HCT116 (cell line): ENCODE data around the gene CYTH2. TPM values are rescaled to one million over a fixed set of nuclear protein-coding genes. Genes with fewer than 3 reads are reported as not detected.

Experiments
- ATAC-seq: fragments of 200-7000 bp; cut with Tn5 transposase; 2 replicates; pipeline ENCODE4 v1.9.1; 2020; ENCODE audit warnings: mild to moderate bottlenecking, moderate library complexity
- BruUV-seq: library from RNA; stranded (reverse); fragments of 400-500 nt; replicated peaks from 2 replicates; lab custom pipeline; 2021; lab: Mats Ljungman, UMichigan
- CTCF ChIA-PET: fragments of 300-600 bp; sonication (Branson Sonifier 250); formaldehyde crosslinking; loops from one replicate; lab custom pipeline; 2021; ENCODE audit warnings: antibody characterized with exemption; lab: Charles Lee
- POLR2A ChIA-PET: fragments of 300-600, 350-600 bp; sonication (Branson Sonifier 250); formaldehyde crosslinking; loops from one replicate; lab custom pipeline; 2021; ENCODE audit warnings: antibody characterized with exemption; lab: Charles Lee
- RAD21 ChIA-PET, 2 experiments: fragments of 300-600 bp; sonication (Branson Sonifier 250); formaldehyde crosslinking; loops; one replicate each; lab custom pipeline; 2023; ENCODE audit warnings: low total read pairs in 2 of 2; ENCODE audit not compliant: uncharacterized antibody in 2 of 2, unreplicated experiment in 2 of 2, low non-redundant PET in 1 of 2; lab: Charles Lee
- DNase-seq: peaks from one replicate; pipeline ENCODE4 v3.0.0-alpha.2; 2010; ENCODE audit warnings: low read depth, low spot score
- H2AFZ ChIP-seq: fragments of 200-600 bp; shearing (Covaris generic), sonication (generic); 2 replicates; pipeline ENCODE4 v1.6.1; 2017; ENCODE audit warnings: low read depth, mixed run types, mixed read lengths, antibody characterized with exemption, low read length; ENCODE audit not compliant: poor library complexity, severe bottlenecking
- H3K27ac ChIP-seq: 2 replicates; pipeline ENCODE4 v1.5.1; 2012; ENCODE audit warnings: low read depth, low read length
- H3K27me3 ChIP-seq: fragments of 200-600 bp; sonication (generic); 2 replicates; pipeline ENCODE4 v1.6.1; 2016; ENCODE audit warnings: mixed run types, low read length, mixed read lengths; ENCODE audit not compliant: insufficient read depth
- H3K36me3 ChIP-seq, 2 experiments: fragments of 200-500 bp in 1 of 2; fragments of 200-600 bp in 1 of 2; sonication (Bioruptor generic) in 1 of 2; sonication (generic) in 1 of 2; 2 replicates each; pipeline versions ENCODE4 v1.5.1 to v1.6.1; 2014 to 2016; ENCODE audit warnings: low read length in 2 of 2, inconsistent platforms in 1 of 2, mixed read lengths in 1 of 2, mixed run types in 1 of 2; ENCODE audit not compliant: insufficient read depth in 2 of 2, control insufficient read depth in 1 of 2
- H3K4me1 ChIP-seq, 2 experiments: fragments of 200-600 bp in 1 of 2; sonication (generic) in 1 of 2; 2 replicates each; pipeline versions ENCODE4 v1.5.1 to v1.6.1; 2012 to 2017; ENCODE audit warnings: low read length in 2 of 2, inconsistent platforms in 1 of 2, mild to moderate bottlenecking in 1 of 2, mixed read lengths in 1 of 2, mixed run types in 1 of 2, moderate library complexity in 1 of 2; ENCODE audit not compliant: insufficient read depth in 2 of 2, control insufficient read depth in 1 of 2
- H3K4me2 ChIP-seq: fragments of 200-600 bp; sonication (generic); 2 replicates; pipeline ENCODE4 v1.6.1; 2017; ENCODE audit warnings: mixed run types, low read length, mixed read lengths
- H3K4me3 ChIP-seq, 2 experiments: fragments of 200-600 bp in 1 of 2; sonication (generic) in 1 of 2; replicated peaks in 1 of 2; 2 replicates each; pipeline ENCODE4 v1.5.1; 2011 to 2016; ENCODE audit warnings: low read length in 2 of 2, control low read depth in 1 of 2, low read depth in 1 of 2, mild to moderate bottlenecking in 1 of 2, mixed read lengths in 1 of 2, mixed run types in 1 of 2
- H3K79me2 ChIP-seq: fragments of 200-600 bp; sonication (generic); 2 replicates; pipeline ENCODE4 v1.6.1; 2017; ENCODE audit warnings: mild to moderate bottlenecking, mixed run types, low read length, moderate library complexity, mixed read lengths; ENCODE audit not compliant: insufficient read depth
- H3K9ac ChIP-seq: fragments of 200-600 bp; sonication (generic); 2 replicates; pipeline ENCODE4 v1.6.1; 2016; ENCODE audit warnings: low read length, mixed read lengths
- H3K9me2 ChIP-seq: fragments of 200-600 bp; sonication (generic), shearing (Covaris generic); 2 replicates; pipeline ENCODE4 v1.6.1; 2017; ENCODE audit warnings: mixed run types, mild to moderate bottlenecking, moderate library complexity; ENCODE audit not compliant: insufficient read depth
- H3K9me3 ChIP-seq, 2 experiments: fragments of 200-500 bp in 1 of 2; fragments of 200-600 bp in 1 of 2; sonication (Bioruptor generic) in 1 of 2; sonication (generic) in 1 of 2; 2 replicates each; pipeline ENCODE4 v1.6.1; 2014 to 2017; ENCODE audit warnings: low read length in 2 of 2, mixed read lengths in 2 of 2, inconsistent platforms in 1 of 2, low read depth in 1 of 2, mild to moderate bottlenecking in 1 of 2, mixed run types in 1 of 2, moderate library complexity in 1 of 2; ENCODE audit not compliant: control insufficient read depth in 1 of 2, insufficient read depth in 1 of 2
- H4K20me1 ChIP-seq: fragments of 200-600 bp; sonication (generic), shearing (Covaris generic); 2 replicates; pipeline ENCODE4 v1.6.1; 2017; ENCODE audit warnings: mixed run types, mild to moderate bottlenecking, moderate library complexity; ENCODE audit not compliant: insufficient read depth
- CBX3 ChIP-seq: IDR thresholded peaks from 2 replicates; pipeline ENCODE4 v1.6.1; 2012; ENCODE audit warnings: low read depth
- CEBPB ChIP-seq: IDR thresholded peaks from 2 replicates; pipeline ENCODE4 v1.6.1; 2012; ENCODE audit warnings: low read depth
- EGR1 ChIP-seq: IDR thresholded peaks from 2 replicates; pipeline ENCODE4 v1.6.1; 2012; ENCODE audit warnings: low read depth
- MAX ChIP-seq: IDR thresholded peaks from 2 replicates; pipeline ENCODE4 v1.6.1; 2012
- RAD21 ChIP-seq: IDR thresholded peaks from 2 replicates; pipeline ENCODE4 v1.6.1; 2012; ENCODE audit warnings: low read depth, mild to moderate bottlenecking
- SIN3A ChIP-seq: IDR thresholded peaks from 2 replicates; pipeline ENCODE4 v1.6.1; 2012; ENCODE audit warnings: low read depth
- SP1 ChIP-seq: IDR thresholded peaks from 2 replicates; pipeline ENCODE4 v1.6.1; 2012; ENCODE audit warnings: low read depth
- SRF ChIP-seq: IDR thresholded peaks from 2 replicates; pipeline ENCODE4 v1.6.1; 2012; ENCODE audit warnings: low read depth
- YY1 ChIP-seq: IDR thresholded peaks from 2 replicates; pipeline ENCODE4 v1.6.1; 2011; ENCODE audit warnings: low read length, low read depth, moderate library complexity, mild to moderate bottlenecking; ENCODE audit not compliant: insufficient replicate concordance; ENCODE audit errors: extremely low read depth
- ZFX ChIP-seq: fragments of 450-650 bp; IDR thresholded peaks from 2 replicates; pipeline ENCODE4 v1.6.1; 2017
- intact Hi-C: fragments of 100-400 bp; cut with micrococcal nuclease; formaldehyde crosslinking; loops from 2 replicates; pipeline ENCODE4 v1.10.0; 2022
- total RNA-seq: library from RNA; stranded (reverse); gene quantifications from one replicate; pipeline ENCODE4 v1.2.1, GENCODE V29; 2021; ENCODE audit not compliant: unreplicated experiment
- TF ChIP-seq, protein P1 (sequence below): IDR thresholded peaks from 2 replicates; pipeline ENCODE4 v1.6.1; 2011; ENCODE audit warnings: mild to moderate bottlenecking, low read length, moderate library complexity; ENCODE audit not compliant: insufficient replicate concordance; ENCODE audit errors: extremely low read depth
- TF ChIP-seq, protein P2 (sequence below): IDR thresholded peaks from 2 replicates; pipeline ENCODE4 v1.6.1; 2012; ENCODE audit warnings: low read depth

The CYTH2 gene
- total RNA-seq, 1 experiment from 2014 or later: 75.3 TPM

- Histone ChIP-seq H3K79me2 (peaks cover 93% of the 10 kb centered on the region), H3K4me3 (no peak overlapping the region), H3K9ac (no peak overlapping the region), H2AFZ (no peak overlapping the region), H3K9me2 (no peaks in the 10 kb centered on the region), H3K4me2 (no peak overlapping the region), H4K20me1 (no peaks in the 10 kb centered on the region; the same call in 1 of the 2 replicates), H3K27ac (no peak overlapping the region), H3K27me3 (no peaks in the 10 kb centered on the region), H3K9me3 (no peaks in the 10 kb centered on the region), H3K4me1 (peaks cover 0 to 6% of the 10 kb centered on the region in 2 experiments; a peak in 2 of 4 replicates), H3K36me3 (peaks cover 20 to 73% of the 10 kb centered on the region in 2 experiments)
- POLR2A ChIA-PET: no interaction called here
- no peak for TF ChIP-seq SRF
- TF ChIP-seq EGR1: no peak
- TF ChIP-seq SIN3A: no peak
- no peak for TF ChIP-seq CEBPB
- TF ChIP-seq, protein P1, sequence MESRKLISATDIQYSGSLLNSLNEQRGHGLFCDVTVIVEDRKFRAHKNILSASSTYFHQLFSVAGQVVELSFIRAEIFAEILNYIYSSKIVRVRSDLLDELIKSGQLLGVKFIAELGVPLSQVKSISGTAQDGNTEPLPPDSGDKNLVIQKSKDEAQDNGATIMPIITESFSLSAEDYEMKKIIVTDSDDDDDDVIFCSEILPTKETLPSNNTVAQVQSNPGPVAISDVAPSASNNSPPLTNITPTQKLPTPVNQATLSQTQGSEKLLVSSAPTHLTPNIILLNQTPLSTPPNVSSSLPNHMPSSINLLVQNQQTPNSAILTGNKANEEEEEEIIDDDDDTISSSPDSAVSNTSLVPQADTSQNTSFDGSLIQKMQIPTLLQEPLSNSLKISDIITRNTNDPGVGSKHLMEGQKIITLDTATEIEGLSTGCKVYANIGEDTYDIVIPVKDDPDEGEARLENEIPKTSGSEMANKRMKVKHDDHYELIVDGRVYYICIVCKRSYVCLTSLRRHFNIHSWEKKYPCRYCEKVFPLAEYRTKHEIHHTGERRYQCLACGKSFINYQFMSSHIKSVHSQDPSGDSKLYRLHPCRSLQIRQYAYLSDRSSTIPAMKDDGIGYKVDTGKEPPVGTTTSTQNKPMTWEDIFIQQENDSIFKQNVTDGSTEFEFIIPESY: no peak
- TF ChIP-seq YY1: no peak
- no peak for TF ChIP-seq RAD21
- RAD21 ChIA-PET: no interaction called here
- CTCF ChIA-PET: no interaction called here
- intact Hi-C loops: no loop called here
- BruUV-seq: no TSS peak
- no peak for ATAC-seq
- no peak for DNase-seq
Measured at GRCh38 chr19:48450441-48450840, 18.7 kb upstream of the CYTH2 start.

DNA sequence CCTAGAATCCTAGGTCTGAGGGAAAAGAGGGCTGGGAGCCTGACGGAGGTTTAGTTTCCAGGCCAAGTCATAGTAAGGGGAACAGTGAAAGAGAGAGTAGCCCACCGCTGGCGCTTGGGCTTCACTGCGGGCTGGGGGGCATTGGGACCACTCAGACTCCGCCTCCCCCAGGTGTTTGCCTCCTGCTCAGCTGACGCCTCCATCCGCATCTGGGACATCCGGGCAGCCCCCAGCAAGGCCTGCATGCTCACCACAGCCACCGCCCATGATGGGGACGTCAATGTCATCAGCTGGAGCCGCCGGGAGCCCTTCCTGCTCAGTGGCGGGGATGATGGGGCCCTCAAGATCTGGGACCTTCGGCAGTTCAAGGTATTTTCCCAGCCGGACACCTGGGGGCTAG lies 18.3 kb upstream of the CYTH2 start:
- no peak for DNase-seq
- TF ChIP-seq SP1 (no peak), EGR1 (no peak), YY1 (no peak), ZFX (no peak), MAX (no peak), CBX3 (no peak), RAD21 (no peak)
- TF ChIP-seq, protein P2, sequence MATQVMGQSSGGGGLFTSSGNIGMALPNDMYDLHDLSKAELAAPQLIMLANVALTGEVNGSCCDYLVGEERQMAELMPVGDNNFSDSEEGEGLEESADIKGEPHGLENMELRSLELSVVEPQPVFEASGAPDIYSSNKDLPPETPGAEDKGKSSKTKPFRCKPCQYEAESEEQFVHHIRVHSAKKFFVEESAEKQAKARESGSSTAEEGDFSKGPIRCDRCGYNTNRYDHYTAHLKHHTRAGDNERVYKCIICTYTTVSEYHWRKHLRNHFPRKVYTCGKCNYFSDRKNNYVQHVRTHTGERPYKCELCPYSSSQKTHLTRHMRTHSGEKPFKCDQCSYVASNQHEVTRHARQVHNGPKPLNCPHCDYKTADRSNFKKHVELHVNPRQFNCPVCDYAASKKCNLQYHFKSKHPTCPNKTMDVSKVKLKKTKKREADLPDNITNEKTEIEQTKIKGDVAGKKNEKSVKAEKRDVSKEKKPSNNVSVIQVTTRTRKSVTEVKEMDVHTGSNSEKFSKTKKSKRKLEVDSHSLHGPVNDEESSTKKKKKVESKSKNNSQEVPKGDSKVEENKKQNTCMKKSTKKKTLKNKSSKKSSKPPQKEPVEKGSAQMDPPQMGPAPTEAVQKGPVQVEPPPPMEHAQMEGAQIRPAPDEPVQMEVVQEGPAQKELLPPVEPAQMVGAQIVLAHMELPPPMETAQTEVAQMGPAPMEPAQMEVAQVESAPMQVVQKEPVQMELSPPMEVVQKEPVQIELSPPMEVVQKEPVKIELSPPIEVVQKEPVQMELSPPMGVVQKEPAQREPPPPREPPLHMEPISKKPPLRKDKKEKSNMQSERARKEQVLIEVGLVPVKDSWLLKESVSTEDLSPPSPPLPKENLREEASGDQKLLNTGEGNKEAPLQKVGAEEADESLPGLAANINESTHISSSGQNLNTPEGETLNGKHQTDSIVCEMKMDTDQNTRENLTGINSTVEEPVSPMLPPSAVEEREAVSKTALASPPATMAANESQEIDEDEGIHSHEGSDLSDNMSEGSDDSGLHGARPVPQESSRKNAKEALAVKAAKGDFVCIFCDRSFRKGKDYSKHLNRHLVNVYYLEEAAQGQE: no peak
- TF ChIP-seq, all 23 proteins: peak for 0
- peaks cover 95% of the 10 kb centered on the region for H3K79me2 ChIP-seq
- ATAC-seq: no peak
- no peak overlapping the region for H3K4me3 ChIP-seq
- no TSS peak for BruUV-seq
- peaks cover 0 to 5% of the 10 kb centered on the region in 2 experiments; a peak in 1 of 4 replicates for H3K4me1 ChIP-seq
- H3K9ac ChIP-seq: no peak overlapping the region
- no peaks in the 10 kb centered on the region for H3K9me3 ChIP-seq
- CTCF ChIA-PET: no interaction called here
- no peaks in the 10 kb centered on the region for H3K9me2 ChIP-seq
- no peak overlapping the region for H2AFZ ChIP-seq
- H3K27me3 ChIP-seq: no peaks in the 10 kb centered on the region
- no peak overlapping the region for H3K4me2 ChIP-seq
- peaks cover 22 to 77% of the 10 kb centered on the region in 2 experiments for H3K36me3 ChIP-seq
- intact Hi-C loops: no loop called here
- RAD21 ChIA-PET: no interaction called here
- no peak overlapping the region for H3K27ac ChIP-seq
- no peaks in the 10 kb centered on the region; the same call in 1 of the 2 replicates for H4K20me1 ChIP-seq
- POLR2A ChIA-PET: no interaction called here
